GM19452 (cell line): ENCODE data around the gene CAMTA2.
"Not testable (repeated sequence)": the region's sequence is repeated elsewhere in the genome, so short reads cannot be mapped to it uniquely, and the experiment has no call there.

Experiments
- ATAC-seq: cut with Tn5 transposase; IDR thresholded peaks from one replicate; pipeline ENCODE4 v1.9.1; 2021; ENCODE audit not compliant: unreplicated experiment

The CAMTA2 gene

GRCh38 chr17:4986951-4987766 lies at the start of gene CAMTA2:
TSS of gene CAMTA2 (minus strand) at chr17:4987675. CDS start at chr17:4986222, 1,453 bp downstream.
- ATAC-seq: peak; percentile 76

- ATAC-seq: no peak
Observed at GRCh38 chr17:5035315-5035714, 47.8 kb upstream of the CAMTA2 start, which contains the start of gene SLC52A1. TSS of gene SLC52A1 (minus strand) at chr17:5035426. CDS start at chr17:5034606, 820 bp downstream.

- no peak for ATAC-seq
Observed at GRCh38 chr17:5034651-5035050, 47.2 kb upstream of the CAMTA2 start.

- ATAC-seq: no peak
Observed at GRCh38 chr17:5034063-5034462, 46.6 kb upstream of the CAMTA2 start.

GRCh38 chr17:5033352-5034015 lies 46.0 kb upstream of the CAMTA2 start:
- no peak for ATAC-seq

GRCh38 chr17:5032865-5033264 lies 45.4 kb upstream of the CAMTA2 start:
- no peak for ATAC-seq

- ATAC-seq: peak; percentile 61
Observed at GRCh38 chr17:5031365-5032082, 44.0 kb upstream of the CAMTA2 start.

- not testable (repeated sequence) for ATAC-seq
Observed at GRCh38 chr17:5030168-5030567, 42.7 kb upstream of the CAMTA2 start.

- ATAC-seq: no peak
Observed at GRCh38 chr17:5027916-5028315, 40.4 kb upstream of the CAMTA2 start.

GRCh38 chr17:5027299-5027698 lies 39.8 kb upstream of the CAMTA2 start:
- no peak for ATAC-seq

GRCh38 chr17:5024604-5025003 lies 37.1 kb upstream of the CAMTA2 start:
- ATAC-seq: no peak

- ATAC-seq: no peak
Observed at GRCh38 chr17:5023588-5024147, 36.2 kb upstream of the CAMTA2 start.

GRCh38 chr17:5022171-5022711 lies 34.8 kb upstream of the CAMTA2 start:
- ATAC-seq: no peak

- no peak for ATAC-seq
Observed at GRCh38 chr17:5020502-5021023, 33.1 kb upstream of the CAMTA2 start.

GRCh38 chr17:5019475-5019956 lies 32.0 kb upstream of the CAMTA2 start:
- no peak for ATAC-seq

- no peak for ATAC-seq
Observed at GRCh38 chr17:5014357-5014756, 26.9 kb upstream of the CAMTA2 start.

GRCh38 chr17:5011928-5012327 lies 24.5 kb upstream of the CAMTA2 start:
- peak; percentile 51 for ATAC-seq

- no peak for ATAC-seq
Observed at GRCh38 chr17:5003214-5003867, 15.9 kb upstream of the CAMTA2 start.

- no peak for ATAC-seq
Observed at GRCh38 chr17:5002121-5002788, 14.8 kb upstream of the CAMTA2 start.

GRCh38 chr17:5000237-5000639 lies 12.8 kb upstream of the CAMTA2 start:
- ATAC-seq: no peak
